Upper lobe of right lung (tissue), 1 donor: ENCODE measurements around the gene ADAM10. TPM values are rescaled to one million over a fixed set of nuclear protein-coding genes. Genes with fewer than 3 reads are reported as not detected.

Experiments
- ATAC-seq: fragments of 200-7000 bp; cut with Tn5 transposase; one replicate; pipeline ENCODE4 v1.9.1; 2020; ENCODE audit warnings: mild to moderate bottlenecking, moderate library complexity
- DNase-seq: peaks from one replicate; pipeline ENCODE4 v3.0.0-alpha.2; 2020
- H3K27ac ChIP-seq: fragments of 200-600 bp; one replicate; pipeline ENCODE4 v1.8.0; 2022
- H3K27me3 ChIP-seq: fragments of 200-600 bp; one replicate; pipeline ENCODE4 v1.8.0; 2022; ENCODE audit warnings: mild to moderate bottlenecking
- H3K36me3 ChIP-seq: fragments of 200-600 bp; one replicate; pipeline ENCODE4 v1.8.0; 2022
- H3K4me1 ChIP-seq: fragments of 200-600 bp; one replicate; pipeline ENCODE4 v1.8.0; 2022
- H3K4me3 ChIP-seq: fragments of 200-600 bp; one replicate; pipeline ENCODE4 v1.8.0; 2022; ENCODE audit warnings: mild to moderate bottlenecking
- H3K9me3 ChIP-seq: fragments of 200-600 bp; one replicate; pipeline ENCODE4 v1.8.0; 2022
- intact Hi-C: fragments of 100-400 bp; cut with DNase I; formaldehyde crosslinking; loops from one replicate; pipeline ENCODE4 v1.11.0; 2022
- total RNA-seq: library from RNA; stranded (reverse); fragmentation: NEBNext Ultra II Directional; extraction: Animal tissue kit (Norgen Biotek cat#: 25700); gene quantifications from one replicate; pipeline ENCODE4 v1.2.1, GENCODE V29; 2021
- TF ChIP-seq, protein P1 (sequence below): fragments of 200-600 bp; IDR thresholded peaks from one replicate; pipeline ENCODE4 v1.8.0; 2022; ENCODE audit warnings: antibody characterized with exemption
- donor health status: DM: no; HTN: yes; CAD: no; lungs with severe emphysema.

Gene ADAM10
- total RNA-seq, 1 donor from 2014 or later, result 139 TPM

- no peak for ATAC-seq
- TF ChIP-seq, protein P1, sequence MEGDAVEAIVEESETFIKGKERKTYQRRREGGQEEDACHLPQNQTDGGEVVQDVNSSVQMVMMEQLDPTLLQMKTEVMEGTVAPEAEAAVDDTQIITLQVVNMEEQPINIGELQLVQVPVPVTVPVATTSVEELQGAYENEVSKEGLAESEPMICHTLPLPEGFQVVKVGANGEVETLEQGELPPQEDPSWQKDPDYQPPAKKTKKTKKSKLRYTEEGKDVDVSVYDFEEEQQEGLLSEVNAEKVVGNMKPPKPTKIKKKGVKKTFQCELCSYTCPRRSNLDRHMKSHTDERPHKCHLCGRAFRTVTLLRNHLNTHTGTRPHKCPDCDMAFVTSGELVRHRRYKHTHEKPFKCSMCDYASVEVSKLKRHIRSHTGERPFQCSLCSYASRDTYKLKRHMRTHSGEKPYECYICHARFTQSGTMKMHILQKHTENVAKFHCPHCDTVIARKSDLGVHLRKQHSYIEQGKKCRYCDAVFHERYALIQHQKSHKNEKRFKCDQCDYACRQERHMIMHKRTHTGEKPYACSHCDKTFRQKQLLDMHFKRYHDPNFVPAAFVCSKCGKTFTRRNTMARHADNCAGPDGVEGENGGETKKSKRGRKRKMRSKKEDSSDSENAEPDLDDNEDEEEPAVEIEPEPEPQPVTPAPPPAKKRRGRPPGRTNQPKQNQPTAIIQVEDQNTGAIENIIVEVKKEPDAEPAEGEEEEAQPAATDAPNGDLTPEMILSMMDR, result no peak
- intact Hi-C loops, result no loop called here
Observed at GRCh38 chr15:58698887-58699641, 50.4 kb downstream of the ADAM10 start.

GRCh38 chr15:58697220-58697619 is 52.3 kb downstream of the ADAM10 start:
- peak; percentile 39 for ATAC-seq
- TF ChIP-seq, protein P1, result no peak
- no peaks in the 10 kb centered on the region for H3K9me3 ChIP-seq
- no peaks in the 10 kb centered on the region for H3K4me1 ChIP-seq
- no peak overlapping the region for H3K27ac ChIP-seq
- no peaks in the 10 kb centered on the region for H3K36me3 ChIP-seq
- no peak for DNase-seq
- intact Hi-C loops, result no loop called here
- no peak overlapping the region for H3K4me3 ChIP-seq
- no peaks in the 10 kb centered on the region for H3K27me3 ChIP-seq

More at GRCh38 chr15:58698887-58699641, 50.4 kb downstream of the ADAM10 start:
- Histone ChIP-seq H3K9me3 (no peaks in the 10 kb centered on the region), H3K36me3 (no peaks in the 10 kb centered on the region), H3K27me3 (no peaks in the 10 kb centered on the region), H3K4me3 (no peak overlapping the region), H3K4me1 (no peaks in the 10 kb centered on the region), H3K27ac (no peak overlapping the region)
- no peak for DNase-seq

DNA sequence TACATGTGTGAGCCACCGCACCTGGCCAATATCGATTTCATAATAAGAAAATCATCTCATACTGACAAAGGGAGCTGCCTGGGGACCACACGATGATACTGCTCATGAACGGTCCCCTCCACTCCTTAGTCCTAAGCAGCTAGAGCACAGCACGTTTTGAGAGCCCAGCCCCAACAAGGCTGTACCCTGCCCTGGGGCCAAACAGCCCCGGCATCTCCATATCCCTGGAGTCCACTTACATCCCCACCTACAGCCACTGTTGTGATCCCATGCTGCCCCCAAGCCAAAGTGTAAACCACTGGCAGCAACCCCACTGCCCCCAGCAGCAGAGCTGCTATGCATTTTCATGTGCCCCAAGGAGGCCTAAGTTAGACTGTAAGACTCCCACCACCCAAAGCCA is 52.8 kb downstream of the ADAM10 start:
- Histone ChIP-seq H3K27me3 (no peaks in the 10 kb centered on the region), H3K27ac (no peak overlapping the region), H3K4me3 (no peak overlapping the region), H3K36me3 (no peaks in the 10 kb centered on the region), H3K4me1 (no peaks in the 10 kb centered on the region), H3K9me3 (no peaks in the 10 kb centered on the region)
- peak; percentile 16 for ATAC-seq
- DNase-seq, result no peak
- TF ChIP-seq, protein P1, result no peak
- intact Hi-C loops, result no loop called here

- Histone ChIP-seq H3K9me3 (no peaks in the 10 kb centered on the region), H3K4me1 (no peaks in the 10 kb centered on the region), H3K36me3 (no peaks in the 10 kb centered on the region), H3K27ac (no peak overlapping the region), H3K27me3 (no peaks in the 10 kb centered on the region), H3K4me3 (no peak overlapping the region)
- intact Hi-C loops, result no loop called here
- ATAC-seq (peak; percentile 85), DNase-seq (no peak)
- TF ChIP-seq, protein P1, result no peak
Observed at GRCh38 chr15:58694641-58695398, 54.7 kb downstream of the ADAM10 start.

GRCh38 chr15:58690703-58691102 is 58.8 kb downstream of the ADAM10 start:
- no peak for ATAC-seq
- no peak overlapping the region for H3K4me3 ChIP-seq
- H3K4me1 ChIP-seq, result no peaks in the 10 kb centered on the region
- H3K9me3 ChIP-seq, result no peaks in the 10 kb centered on the region
- no peak overlapping the region for H3K27ac ChIP-seq
- H3K36me3 ChIP-seq, result no peaks in the 10 kb centered on the region
- TF ChIP-seq, protein P1, result no peak
- H3K27me3 ChIP-seq, result no peaks in the 10 kb centered on the region
- no peak for DNase-seq
- intact Hi-C loops, result no loop called here
